GM23248 (cell line): ENCODE results near the gene GNG8. TPM values are rescaled to one million over a fixed set of nuclear protein-coding genes. Genes with fewer than 3 reads are reported as not detected.

Source experiments
- DNase-seq: peaks from one replicate; pipeline ENCODE4 v3.0.0-alpha.2; 2015
- H2AFZ ChIP-seq: fragments of 200-600 bp; sonication (generic); 2 replicates; pipeline ENCODE4 v1.6.1; 2016; ENCODE audit warnings: antibody characterized with exemption
- H3F3A ChIP-seq: fragments of 200-600 bp; sonication (generic); 2 replicates; pipeline ENCODE4 v1.6.1; 2016; ENCODE audit warnings: mild to moderate bottlenecking, antibody characterized with exemption, mixed run types; ENCODE audit not compliant: insufficient read depth
- H3K27ac ChIP-seq: fragments of 200-600 bp; sonication (generic); 2 replicates; pipeline ENCODE4 v1.5.1; 2016; ENCODE audit warnings: mild to moderate bottlenecking
- H3K27me3 ChIP-seq: fragments of 200-600 bp; sonication (generic); replicated peaks from 2 replicates; pipeline ENCODE4 v1.6.1; 2016; ENCODE audit warnings: mild to moderate bottlenecking; ENCODE audit not compliant: insufficient read depth
- H3K36me3 ChIP-seq: fragments of 200-600 bp; sonication (generic); 2 replicates; pipeline ENCODE4 v1.6.1; 2016; ENCODE audit warnings: low read depth, mild to moderate bottlenecking
- H3K4me1 ChIP-seq: fragments of 200-600 bp; sonication (generic); 2 replicates; pipeline ENCODE4 v1.6.1; 2016; ENCODE audit warnings: mild to moderate bottlenecking; ENCODE audit not compliant: insufficient read depth
- H3K4me2 ChIP-seq: fragments of 200-600 bp; sonication (generic); one replicate; pipeline ENCODE4 v1.6.1; 2016; ENCODE audit warnings: mild to moderate bottlenecking; ENCODE audit not compliant: unreplicated experiment
- H3K4me3 ChIP-seq: fragments of 200-600 bp; sonication (generic); 2 replicates; pipeline ENCODE4 v1.5.1; 2016; ENCODE audit warnings: mild to moderate bottlenecking
- H3K79me2 ChIP-seq: fragments of 200-600 bp; sonication (generic); 2 replicates; pipeline ENCODE4 v1.6.1; 2016; ENCODE audit warnings: mild to moderate bottlenecking; ENCODE audit not compliant: insufficient read depth
- H3K9ac ChIP-seq: fragments of 200-600 bp; sonication (generic); 2 replicates; pipeline ENCODE4 v1.6.1; 2016; ENCODE audit warnings: mild to moderate bottlenecking
- H3K9me2 ChIP-seq: fragments of 200-600 bp; sonication (generic); 2 replicates; pipeline ENCODE4 v1.6.1; 2016; ENCODE audit warnings: mixed run types, mild to moderate bottlenecking, moderate library complexity; ENCODE audit not compliant: insufficient read depth
- H3K9me3 ChIP-seq: fragments of 200-600 bp; sonication (generic); one replicate; pipeline ENCODE4 v1.6.1; 2017; ENCODE audit warnings: low read depth
- H4K20me1 ChIP-seq: fragments of 200-600 bp; sonication (generic); 2 replicates; pipeline ENCODE4 v1.6.0; 2016; ENCODE audit not compliant: insufficient read depth
- EZH2 ChIP-seq: fragments of 200-600 bp; sonication (generic); IDR thresholded peaks from 2 replicates; pipeline ENCODE4 v1.6.1; 2018; ENCODE audit warnings: antibody characterized with exemption, mild to moderate bottlenecking; ENCODE audit not compliant: insufficient read depth, poor library complexity, severe bottlenecking
- EZH2phosphoT487 ChIP-seq: fragments of 200-600 bp; sonication (generic); IDR thresholded peaks from 2 replicates; pipeline ENCODE4 v1.6.1; 2018; ENCODE audit warnings: antibody characterized with exemption, moderate library complexity, mild to moderate bottlenecking, low read depth; ENCODE audit not compliant: insufficient read depth
- WGBS, 2 experiments: methylation state at CpG; one replicate each; pipeline ENCODE4 v1.1.6; 2015 to 2017; ENCODE audit warnings: low lambda C conversion rate in 2 of 2, low coverage in 1 of 2; ENCODE audit errors: missing lambda C conversion rate in 2 of 2; 5-methylcytosine and 5-hydroxymethylcytosine counted together
- in situ Hi-C: fragments of 300-500 bp; cut with MboI; formaldehyde crosslinking; loops from 2 replicates; pipeline ENCODE4 v1.15.0; 2020
- polyA plus RNA-seq: library from polyadenylated mRNA; unstranded; fragments of >200 nt; fragmentation: Nextera tagmentation; extraction: Ambion mirVana; gene quantifications from 2 replicates; pipeline ENCODE4 v1.2.1, GENCODE V29; 2016
- total RNA-seq: library from RNA; depleted of rRNA; stranded (reverse); fragments of >200 nt; shearing (Covaris generic); gene quantifications from 2 replicates; pipeline ENCODE4 v1.2.3, GENCODE V29; 2014

Gene GNG8
- total and polyA plus RNA-seq, 2 experiments from 2014 or later: not detected

- in situ Hi-C loops: no loop called here
- no peak overlapping the region for H3K4me2 ChIP-seq
- H3K4me1 ChIP-seq: no peaks in the 10 kb centered on the region
- no peak overlapping the region for H3K4me3 ChIP-seq
- H3K79me2 ChIP-seq: no peaks in the 10 kb centered on the region
- H3K27me3 ChIP-seq: no peaks in the 10 kb centered on the region
- no peaks in the 10 kb centered on the region for H3K9me3 ChIP-seq
- no peak overlapping the region for H3K27ac ChIP-seq
- no peaks in the 10 kb centered on the region for H3K36me3 ChIP-seq
- TF ChIP-seq EZH2: no peak
- TF ChIP-seq EZH2phosphoT487: no peak
- H2AFZ ChIP-seq: no peak overlapping the region
- DNase-seq: no peak
- no peaks in the 10 kb centered on the region for H4K20me1 ChIP-seq
- WGBS, 2 experiments: 89 to 93% methylated on average over 26 to 63 of the region's 63 CpGs
- H3K9me2 ChIP-seq: no peaks in the 10 kb centered on the region
- no peaks in the 10 kb centered on the region for H3F3A ChIP-seq
- H3K9ac ChIP-seq: no peak overlapping the region
Observed at GRCh38 chr19:46648060-46648960, 12.3 kb upstream of the GNG8 start.

- Histone ChIP-seq H4K20me1 (no peaks in the 10 kb centered on the region), H3K9me3 (no peaks in the 10 kb centered on the region), H3K27ac (no peak overlapping the region), H3K9ac (no peak overlapping the region), H3K9me2 (no peaks in the 10 kb centered on the region), H3F3A (no peaks in the 10 kb centered on the region), H3K4me1 (no peaks in the 10 kb centered on the region), H3K79me2 (no peaks in the 10 kb centered on the region), H2AFZ (no peak overlapping the region), H3K4me2 (no peak overlapping the region), H3K36me3 (no peaks in the 10 kb centered on the region), H3K27me3 (no peaks in the 10 kb centered on the region), H3K4me3 (no peak overlapping the region)
- 61 to 73% methylated on average over 3 of the region's 3 CpGs for WGBS, 2 experiments
- TF ChIP-seq EZH2phosphoT487 (no peak), EZH2 (no peak)
- no peak for DNase-seq
- in situ Hi-C loops: no loop called here
Observed at GRCh38 chr19:46646402-46646801, 10.4 kb upstream of the GNG8 start.

GRCh38 chr19:46644720-46645119 lies 8.7 kb upstream of the GNG8 start:
- no peak for DNase-seq
- H3K27me3 ChIP-seq: no peaks in the 10 kb centered on the region
- H3K9me2 ChIP-seq: no peaks in the 10 kb centered on the region
- H3K27ac ChIP-seq: no peak overlapping the region
- no peaks in the 10 kb centered on the region for H3K4me1 ChIP-seq
- no peak for TF ChIP-seq EZH2phosphoT487
- TF ChIP-seq EZH2: no peak
- WGBS, 2 experiments: 22 to 38% methylated on average over 3 of the region's 3 CpGs
- no peaks in the 10 kb centered on the region for H3K9me3 ChIP-seq
- H4K20me1 ChIP-seq: no peaks in the 10 kb centered on the region
- H2AFZ ChIP-seq: no peak overlapping the region
- H3F3A ChIP-seq: no peaks in the 10 kb centered on the region
- H3K9ac ChIP-seq: no peak overlapping the region
- no peaks in the 10 kb centered on the region for H3K36me3 ChIP-seq
- H3K79me2 ChIP-seq: no peaks in the 10 kb centered on the region
- in situ Hi-C loops: no loop called here
- no peak overlapping the region for H3K4me3 ChIP-seq
- no peak overlapping the region for H3K4me2 ChIP-seq

- Histone ChIP-seq H3K79me2 (no peaks in the 10 kb centered on the region), H2AFZ (no peak overlapping the region), H3K27me3 (no peaks in the 10 kb centered on the region), H3K27ac (no peak overlapping the region), H3K9me3 (no peaks in the 10 kb centered on the region), H3F3A (0 out of 2 replicates have a peak, but pooled peaks cover 8% of the 10 kb centered on the region), H3K9me2 (no peaks in the 10 kb centered on the region), H3K4me2 (no peak overlapping the region), H3K4me1 (no peaks in the 10 kb centered on the region), H3K4me3 (no peak overlapping the region), H3K9ac (no peak overlapping the region), H3K36me3 (no peaks in the 10 kb centered on the region), H4K20me1 (no peaks in the 10 kb centered on the region)
- no peak for DNase-seq
- 97 to 100% methylated on average over 2 of the region's 2 CpGs for WGBS, 2 experiments
- in situ Hi-C loops: no loop called here
- TF ChIP-seq EZH2 (no peak), EZH2phosphoT487 (no peak)
Observed at GRCh38 chr19:46640656-46641055, 4.7 kb upstream of the GNG8 start.
